ENCODE data around the gene SRSF1.
A peak's percentile ranks its signal among the peaks of the same experiment; 100 is the strongest.

The SRSF1 gene

DNA sequence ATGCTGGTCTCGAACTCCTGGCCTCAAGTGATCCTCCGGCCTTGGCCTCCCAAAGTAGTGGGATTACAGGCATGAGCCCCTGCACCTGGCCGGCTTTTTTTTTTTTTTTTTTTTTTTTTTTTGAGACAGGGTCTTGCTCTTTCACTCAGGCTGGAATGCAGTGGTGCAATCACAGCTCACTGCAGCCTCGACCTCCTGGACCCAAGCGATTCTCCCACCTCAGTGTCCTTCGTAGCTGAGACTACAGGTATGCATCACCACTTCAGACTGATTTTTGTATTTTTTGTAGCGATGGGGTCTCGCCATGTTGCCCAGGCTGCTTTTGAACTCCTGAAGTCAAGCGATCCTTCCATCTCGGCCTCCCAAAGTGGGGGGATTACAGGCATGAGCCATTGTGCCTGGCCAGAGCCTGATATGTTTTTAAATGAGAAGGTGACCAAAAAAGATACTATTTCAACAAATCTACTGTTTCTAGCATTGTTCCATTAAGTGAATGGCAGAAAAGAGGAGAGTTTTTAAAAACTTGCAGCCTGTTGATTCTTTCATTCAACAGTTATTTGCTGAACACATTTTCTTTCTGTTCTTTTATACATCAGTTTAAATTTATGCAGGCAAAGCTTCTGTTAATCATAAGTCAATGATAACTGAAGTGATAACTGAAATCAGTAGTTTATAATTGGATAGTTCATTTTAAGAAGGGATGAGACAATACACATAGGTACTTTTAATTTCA lies 3.2 kb upstream of the SRSF1 start:
- DNase-seq = no peak

GRCh38 chr17:58007781-58008706 lies 998 bp upstream of the SRSF1 start:
- no peak for DNase-seq

- peak; percentile 37 for DNase-seq
Measured at GRCh38 chr17:58006560-58006923, 504 bp downstream of the SRSF1 start.

DNA sequence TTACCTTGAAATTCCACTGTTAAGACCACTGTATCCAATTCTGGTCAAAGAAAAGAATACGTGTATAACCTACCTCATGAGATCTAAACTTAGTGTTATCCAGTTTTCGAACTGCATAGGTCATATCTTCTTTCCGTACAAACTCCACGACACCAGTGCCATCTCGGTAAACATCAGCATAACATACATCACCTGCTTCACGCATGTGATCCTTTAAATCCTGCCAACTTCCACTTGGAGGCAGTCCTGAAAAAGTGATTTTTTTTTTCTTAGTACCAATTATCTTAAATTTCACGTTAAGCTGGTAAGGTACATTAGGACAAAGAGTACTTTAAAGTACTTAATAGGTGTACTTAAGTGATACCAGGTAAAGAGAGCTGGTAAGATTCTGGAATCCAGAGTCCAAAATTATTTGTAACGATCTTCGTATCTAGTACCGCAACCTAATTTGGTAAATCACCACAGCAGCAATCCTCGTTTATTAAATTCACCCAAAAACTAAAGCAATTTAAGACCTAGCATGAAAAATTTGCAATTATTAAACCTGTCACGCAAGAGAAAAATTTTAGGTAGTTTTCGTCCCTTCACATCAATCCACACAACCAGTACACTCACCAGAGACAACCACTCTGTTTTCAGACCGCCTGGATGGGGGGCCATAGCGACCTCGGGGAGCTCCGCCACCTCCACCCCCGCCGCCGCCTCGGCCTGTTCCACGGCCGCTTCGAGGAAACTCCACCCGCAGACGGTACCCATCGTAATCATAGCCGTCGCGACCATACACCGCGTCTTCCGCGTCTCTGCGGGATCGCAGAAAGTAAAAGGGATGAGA lies 1.1 kb downstream of the SRSF1 start:
- DNase-seq = no peak

DNA sequence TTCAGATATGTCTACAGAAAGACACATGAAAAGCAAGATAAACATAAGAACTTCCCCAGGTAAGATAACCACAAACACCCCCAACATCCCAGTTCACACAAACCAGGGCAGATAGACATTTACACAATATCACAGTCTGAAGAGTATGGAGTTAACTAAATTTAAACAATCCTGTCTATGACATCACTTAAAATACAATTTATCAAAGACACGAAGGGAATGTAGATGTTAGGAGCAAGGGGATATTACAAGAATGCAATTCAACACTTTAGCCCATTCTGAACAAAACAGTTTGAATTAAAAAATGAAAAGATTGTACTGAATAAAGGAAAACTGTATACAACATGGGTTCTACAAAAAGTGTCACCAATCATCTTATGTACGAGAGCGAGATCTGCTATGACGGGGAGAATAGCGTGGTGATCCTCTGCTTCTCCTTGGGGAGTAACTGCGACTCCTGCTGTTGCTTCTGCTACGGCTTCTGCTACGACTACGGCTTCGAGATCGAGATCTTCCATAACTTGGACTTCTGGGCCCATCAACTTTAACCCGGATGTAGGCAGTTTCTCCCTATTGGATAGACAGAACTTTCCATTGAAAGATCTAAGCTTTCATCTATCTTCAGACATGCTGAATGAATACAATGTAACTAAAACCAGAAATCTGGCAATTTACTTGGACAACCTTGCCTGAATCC lies 1.9 kb downstream of the SRSF1 start:
- DNase-seq = no peak

DNA sequence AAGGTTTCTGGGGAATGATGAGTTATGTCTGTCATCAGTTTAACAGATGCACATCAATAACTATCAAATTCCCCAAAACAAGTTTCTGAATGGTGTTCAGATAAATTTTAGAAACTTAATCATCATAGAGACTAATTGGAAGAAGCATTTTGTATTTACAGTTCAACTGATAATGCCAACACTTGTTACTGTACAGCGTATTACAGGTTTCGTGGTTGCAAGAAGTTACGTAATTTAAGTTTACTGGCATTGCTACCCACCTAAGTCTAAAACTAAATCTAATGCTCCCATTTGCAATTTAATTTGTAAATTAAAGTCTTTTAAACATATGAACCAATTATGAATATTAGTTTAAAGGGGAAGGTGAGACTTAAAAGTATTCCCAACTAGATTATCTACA lies 3.0 kb downstream of the SRSF1 start:
- no peak for DNase-seq

- no peak for DNase-seq
Measured at GRCh38 chr17:58002973-58003372, 4.1 kb downstream of the SRSF1 start.

- DNase-seq = no peak
Measured at GRCh38 chr17:58002154-58002948, 4.7 kb downstream of the SRSF1 start.

GRCh38 chr17:58001461-58002124 lies 5.5 kb downstream of the SRSF1 start:
- DNase-seq = no peak

DNA sequence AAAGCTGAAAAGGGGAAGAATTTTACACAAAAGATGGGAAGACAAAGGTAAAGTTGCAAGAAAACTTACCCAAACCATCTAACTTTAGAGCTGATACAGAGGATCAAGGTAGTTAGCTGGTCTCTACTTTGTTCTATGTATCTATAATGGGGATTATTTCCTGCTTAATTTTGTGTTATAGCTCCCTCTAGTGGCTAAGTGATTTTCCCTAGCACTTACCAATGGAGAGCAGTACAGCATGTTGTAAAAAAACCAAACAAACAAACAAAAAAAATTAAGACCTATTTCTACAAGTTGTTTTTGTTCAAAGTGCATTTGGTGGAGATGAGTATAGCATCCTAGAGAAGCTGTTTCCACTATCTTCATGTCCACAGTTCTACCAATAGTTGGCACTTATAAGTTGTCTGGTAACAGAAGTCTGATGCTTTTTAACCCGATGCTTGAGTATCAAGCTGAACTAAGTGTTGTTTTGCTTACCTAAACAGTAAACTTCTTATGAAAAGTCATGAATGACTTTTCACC lies 7.5 kb downstream of the SRSF1 start:
- peak; percentile 31 for DNase-seq

- DNase-seq = no peak
Measured at GRCh38 chr17:57999010-57999495, 8.0 kb downstream of the SRSF1 start.

DNA sequence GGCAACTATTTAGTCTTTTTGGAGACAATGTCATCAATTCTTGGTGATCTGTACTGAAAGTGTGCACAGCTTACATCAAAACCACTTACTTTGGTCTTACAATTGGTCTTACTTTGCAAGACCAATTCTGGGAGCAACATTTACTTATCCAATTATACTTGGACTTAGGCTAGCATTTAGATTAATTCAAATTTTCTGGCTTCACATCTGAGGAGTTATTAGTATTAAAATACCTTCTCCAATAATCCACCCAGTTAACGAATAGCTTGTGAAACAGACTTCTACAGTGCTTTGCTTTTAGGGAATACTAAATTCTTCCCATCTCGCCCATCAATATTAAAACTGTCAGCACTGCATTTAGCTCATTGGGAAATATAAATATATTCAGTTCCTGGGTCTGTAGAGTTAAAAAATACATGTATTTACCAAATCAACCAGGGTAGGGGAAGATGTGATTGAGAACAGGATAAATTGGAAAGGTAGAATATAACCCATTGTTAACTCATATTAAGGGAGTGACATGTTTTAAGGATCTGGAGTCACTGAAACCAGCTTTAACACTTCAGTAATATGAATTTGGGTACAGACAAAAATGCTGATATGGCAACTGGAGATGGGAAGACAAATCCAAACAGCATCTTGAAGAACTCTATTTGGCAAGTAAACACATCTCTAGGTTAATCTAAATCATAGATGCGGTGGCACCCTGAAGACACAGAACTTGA lies 9.8 kb downstream of the SRSF1 start:
- no peak for DNase-seq

GRCh38 chr17:57995076-57995956 lies 11.7 kb downstream of the SRSF1 start:
- peak; percentile 77 for DNase-seq

- DNase-seq = peak; percentile 24
Measured at GRCh38 chr17:57994436-57994835, 12.6 kb downstream of the SRSF1 start.

- peak; percentile 49 for DNase-seq
Measured at GRCh38 chr17:57993471-57994365, 13.3 kb downstream of the SRSF1 start.

DNA sequence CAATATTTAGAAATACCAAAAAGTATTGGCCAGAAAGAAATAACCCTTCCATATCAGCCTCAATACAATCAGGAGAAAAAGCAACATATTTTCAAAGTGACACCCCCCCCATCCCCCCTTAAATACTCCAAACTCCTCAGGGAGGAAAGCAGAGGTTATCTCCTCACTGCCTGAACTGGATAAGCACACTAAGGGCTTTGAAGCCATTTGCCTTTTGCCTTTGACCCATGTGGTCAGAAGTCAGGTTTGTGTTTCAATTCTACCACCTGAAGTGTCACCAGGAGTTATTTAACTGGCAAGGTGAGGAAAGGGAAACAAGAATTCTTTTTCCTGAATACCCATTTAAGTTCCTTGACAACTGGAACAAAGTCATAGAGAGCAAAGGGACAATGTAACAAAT lies 15.5 kb downstream of the SRSF1 start:
- no peak for DNase-seq

DNA sequence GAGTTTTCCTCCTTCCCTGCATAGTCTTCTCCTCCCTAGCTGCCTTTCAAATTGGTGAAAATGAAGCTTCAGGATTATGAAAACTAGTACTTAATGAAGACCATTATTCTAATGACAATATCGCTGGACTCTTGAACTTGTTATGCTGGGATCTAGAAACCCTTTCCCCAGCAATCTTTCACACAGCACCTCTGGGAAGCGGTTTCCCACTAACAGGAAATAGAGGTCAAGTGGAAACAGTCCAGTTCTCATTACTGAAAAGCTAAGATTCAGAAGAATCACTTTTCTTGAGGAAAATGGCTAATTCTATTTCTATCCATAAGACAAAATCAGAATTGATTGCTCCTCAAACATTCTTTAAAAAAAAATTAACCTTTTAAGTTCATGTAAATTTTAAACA lies 17.0 kb downstream of the SRSF1 start:
- DNase-seq = no peak
